ENCODE results near the gene WAPL.
"Not testable (repeated sequence)": the region's sequence is repeated elsewhere in the genome, so short reads cannot be mapped to it uniquely, and the experiment has no call there.

WAPL gene, protein sequence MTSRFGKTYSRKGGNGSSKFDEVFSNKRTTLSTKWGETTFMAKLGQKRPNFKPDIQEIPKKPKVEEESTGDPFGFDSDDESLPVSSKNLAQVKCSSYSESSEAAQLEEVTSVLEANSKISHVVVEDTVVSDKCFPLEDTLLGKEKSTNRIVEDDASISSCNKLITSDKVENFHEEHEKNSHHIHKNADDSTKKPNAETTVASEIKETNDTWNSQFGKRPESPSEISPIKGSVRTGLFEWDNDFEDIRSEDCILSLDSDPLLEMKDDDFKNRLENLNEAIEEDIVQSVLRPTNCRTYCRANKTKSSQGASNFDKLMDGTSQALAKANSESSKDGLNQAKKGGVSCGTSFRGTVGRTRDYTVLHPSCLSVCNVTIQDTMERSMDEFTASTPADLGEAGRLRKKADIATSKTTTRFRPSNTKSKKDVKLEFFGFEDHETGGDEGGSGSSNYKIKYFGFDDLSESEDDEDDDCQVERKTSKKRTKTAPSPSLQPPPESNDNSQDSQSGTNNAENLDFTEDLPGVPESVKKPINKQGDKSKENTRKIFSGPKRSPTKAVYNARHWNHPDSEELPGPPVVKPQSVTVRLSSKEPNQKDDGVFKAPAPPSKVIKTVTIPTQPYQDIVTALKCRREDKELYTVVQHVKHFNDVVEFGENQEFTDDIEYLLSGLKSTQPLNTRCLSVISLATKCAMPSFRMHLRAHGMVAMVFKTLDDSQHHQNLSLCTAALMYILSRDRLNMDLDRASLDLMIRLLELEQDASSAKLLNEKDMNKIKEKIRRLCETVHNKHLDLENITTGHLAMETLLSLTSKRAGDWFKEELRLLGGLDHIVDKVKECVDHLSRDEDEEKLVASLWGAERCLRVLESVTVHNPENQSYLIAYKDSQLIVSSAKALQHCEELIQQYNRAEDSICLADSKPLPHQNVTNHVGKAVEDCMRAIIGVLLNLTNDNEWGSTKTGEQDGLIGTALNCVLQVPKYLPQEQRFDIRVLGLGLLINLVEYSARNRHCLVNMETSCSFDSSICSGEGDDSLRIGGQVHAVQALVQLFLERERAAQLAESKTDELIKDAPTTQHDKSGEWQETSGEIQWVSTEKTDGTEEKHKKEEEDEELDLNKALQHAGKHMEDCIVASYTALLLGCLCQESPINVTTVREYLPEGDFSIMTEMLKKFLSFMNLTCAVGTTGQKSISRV (N-terminal part only)

DNA sequence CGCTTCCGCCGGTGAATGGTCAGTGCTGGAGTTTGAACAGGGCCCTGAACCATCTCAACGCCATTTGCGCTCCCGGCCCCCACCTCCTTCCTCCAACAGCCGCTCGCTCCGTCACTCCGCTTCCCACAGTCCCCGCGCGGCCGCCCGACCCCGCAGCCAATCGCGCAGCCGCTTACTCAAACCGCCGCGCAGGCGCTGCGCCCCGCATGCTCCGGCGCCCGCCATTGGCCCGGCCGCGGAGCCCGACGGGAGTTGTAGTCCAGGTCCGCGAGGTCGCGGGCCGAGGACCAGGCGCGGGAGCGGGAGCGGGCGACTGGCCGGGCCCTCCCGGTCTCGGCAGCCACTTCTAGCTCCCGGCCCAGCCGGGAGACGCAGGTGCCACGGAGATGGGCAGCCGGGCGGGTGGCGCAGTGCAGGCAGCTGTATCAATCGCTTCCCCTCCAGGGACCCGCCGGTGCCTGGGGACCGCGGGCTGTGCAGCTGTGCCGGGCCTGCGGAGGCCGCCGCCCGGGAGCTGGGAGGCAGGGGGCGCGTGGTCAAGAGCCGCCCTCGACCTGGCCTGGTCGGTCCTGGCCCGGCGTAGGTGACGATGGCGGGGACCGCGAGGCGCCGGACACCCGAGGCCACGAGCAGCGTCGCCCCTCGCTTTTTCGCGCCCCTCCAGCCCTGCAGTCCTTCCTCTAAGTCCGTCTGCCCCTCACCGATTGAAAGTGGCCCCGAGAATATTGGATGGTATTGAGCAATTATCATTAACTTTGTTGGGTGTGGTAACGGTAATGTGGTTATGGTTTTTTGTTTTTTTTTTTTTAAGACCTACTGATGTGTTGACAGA is at the start of gene WAPL:
Gene WAPL (minus strand): TSS at position 115 of the 832 bp plus-strand sequence. CDS start 3,723 bp downstream, outside the sequence.
- peak; percentile 88 for DNase-seq (ENCODE audit: low read depth, low spot score)

DNA sequence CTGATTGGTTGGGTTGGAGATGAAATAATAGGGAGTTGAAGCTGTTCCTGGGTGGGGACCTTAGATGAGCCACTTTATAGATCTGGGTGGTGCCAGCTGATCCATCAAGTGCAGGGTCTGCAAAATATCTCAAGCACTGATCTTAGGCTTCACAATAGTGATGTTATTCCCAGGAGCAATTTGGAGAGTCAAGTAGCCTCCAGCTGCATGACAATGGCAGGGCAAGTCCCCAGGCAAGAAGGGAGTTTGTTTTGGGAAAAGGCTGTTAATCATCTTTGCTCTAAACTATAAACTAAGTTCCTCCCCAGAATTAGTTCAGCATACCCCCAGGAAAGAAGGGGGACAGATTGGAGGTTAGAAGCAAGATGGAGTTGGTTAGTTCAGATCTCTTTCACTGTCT is 47.7 kb upstream of the WAPL start:
- DNase-seq (ENCODE audit: low read depth, low spot score) = no peak

DNA sequence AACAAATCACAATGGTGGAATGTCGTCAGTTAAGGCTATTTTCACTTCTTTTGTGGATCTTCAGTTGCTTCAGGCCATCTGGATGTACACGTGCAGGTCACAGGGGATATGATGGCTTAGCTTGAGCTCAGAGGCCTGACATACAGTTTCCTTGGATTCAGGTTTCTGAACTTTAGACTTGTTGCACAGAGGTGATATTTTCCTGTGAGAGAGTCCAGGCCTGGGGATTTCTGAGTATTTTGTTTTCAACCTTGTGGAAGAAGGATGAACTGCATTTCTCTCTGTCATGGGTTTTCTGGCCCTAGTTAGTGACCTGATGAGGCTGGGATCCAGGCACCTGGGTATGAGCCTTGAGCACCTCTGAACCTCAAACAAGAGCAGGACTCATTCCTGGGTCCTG is 44.9 kb upstream of the WAPL start:
- DNase-seq (ENCODE audit: low read depth, low spot score) = not testable (repeated sequence)

DNA sequence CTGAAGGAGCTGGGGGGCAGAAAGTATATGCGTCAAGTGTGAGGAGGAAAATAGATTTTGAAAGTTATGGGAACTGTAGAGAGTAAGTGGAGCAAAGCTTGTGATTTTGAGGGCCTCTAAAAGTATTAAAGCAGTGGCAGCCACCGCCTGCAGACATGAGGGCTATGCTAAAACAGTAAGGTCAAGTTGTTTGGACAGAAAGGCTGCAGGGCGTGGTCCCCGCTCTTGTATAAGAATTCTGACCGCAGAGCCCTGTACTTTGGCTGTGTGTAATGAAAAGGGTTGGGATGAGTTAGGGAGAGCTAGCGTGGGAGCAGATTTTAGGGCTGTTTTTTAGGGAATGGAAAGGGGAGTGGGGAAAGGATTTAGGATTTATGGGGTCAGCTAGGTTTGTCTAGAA is 41.7 kb upstream of the WAPL start:
- DNase-seq (ENCODE audit: low read depth, low spot score) = not testable (repeated sequence)

DNA sequence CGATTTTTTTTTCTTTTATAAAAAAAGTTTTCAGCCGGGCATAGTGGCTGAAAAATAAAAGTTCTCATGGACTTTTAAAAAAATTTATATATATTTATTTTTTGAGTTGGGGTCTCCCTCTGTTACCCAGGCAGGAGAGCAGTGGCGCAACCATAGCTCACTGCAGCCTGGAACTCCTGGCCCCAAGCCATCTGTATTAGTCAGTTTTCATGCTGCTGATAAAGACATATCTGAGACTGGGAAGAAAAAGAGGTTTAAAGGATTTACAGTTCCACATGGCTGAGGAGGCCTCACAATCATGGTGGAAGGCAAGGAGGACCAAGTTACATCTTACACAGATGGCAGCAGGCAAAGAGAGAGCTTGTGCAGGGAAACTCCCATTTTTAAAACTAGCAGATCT is 37.1 kb upstream of the WAPL start:
- DNase-seq (ENCODE audit: low read depth, low spot score) = not testable (repeated sequence)

DNA sequence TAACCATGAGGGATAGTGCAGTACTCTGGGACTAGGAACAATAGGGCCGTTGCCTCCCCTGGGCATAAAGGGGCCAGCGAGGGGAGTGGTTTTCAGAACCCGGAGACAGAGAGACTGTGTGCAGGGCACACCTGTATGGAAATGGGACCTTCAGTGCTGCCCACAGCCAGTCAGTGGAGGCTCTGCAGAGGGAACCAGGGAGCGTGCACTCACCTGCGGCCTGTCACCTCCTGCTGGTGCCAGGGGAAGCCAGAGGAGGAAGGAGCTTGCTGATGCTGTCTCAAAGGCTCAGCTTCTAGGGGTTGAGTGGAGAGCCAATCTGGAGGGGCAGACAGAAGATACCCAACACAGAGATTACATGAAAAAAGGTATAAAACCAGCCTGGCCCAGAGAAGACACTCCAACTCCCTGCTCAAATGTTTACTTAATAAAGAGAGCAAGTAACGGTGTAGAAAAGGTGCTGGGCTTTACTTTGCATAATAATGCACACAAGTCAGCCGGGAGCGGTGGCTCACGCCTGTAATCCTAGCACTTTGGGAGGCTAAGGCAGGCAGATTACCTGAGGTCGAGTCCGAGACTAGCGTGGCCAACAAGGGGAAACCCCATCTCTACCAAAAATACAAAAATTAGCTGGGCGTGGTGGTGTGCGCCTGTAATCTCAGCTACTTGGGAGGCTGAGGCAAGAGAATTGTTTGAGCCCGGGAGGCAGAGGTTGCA is 35.5 kb upstream of the WAPL start:
- no peak for DNase-seq (ENCODE audit: low read depth, low spot score)

DNA sequence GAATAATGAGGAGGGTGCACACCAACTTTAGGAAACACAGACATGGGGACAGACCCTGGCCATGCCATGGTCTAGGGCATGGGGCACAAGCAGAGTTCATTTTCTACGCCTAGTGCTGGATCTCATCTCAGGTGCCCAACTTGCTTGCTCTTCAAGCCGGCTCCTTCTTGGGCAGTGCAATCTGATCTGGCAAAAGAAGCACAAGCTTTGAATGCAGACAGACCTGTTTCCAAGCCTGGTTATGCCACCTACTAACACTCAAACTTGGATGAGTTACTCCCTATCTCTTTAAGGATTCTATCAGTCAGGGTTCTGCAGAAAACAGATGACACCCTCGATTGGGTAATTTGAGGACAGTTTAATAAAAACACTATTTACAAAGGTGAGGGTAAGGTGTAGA is 34.9 kb upstream of the WAPL start:
- DNase-seq (ENCODE audit: low read depth, low spot score) = no peak

DNA sequence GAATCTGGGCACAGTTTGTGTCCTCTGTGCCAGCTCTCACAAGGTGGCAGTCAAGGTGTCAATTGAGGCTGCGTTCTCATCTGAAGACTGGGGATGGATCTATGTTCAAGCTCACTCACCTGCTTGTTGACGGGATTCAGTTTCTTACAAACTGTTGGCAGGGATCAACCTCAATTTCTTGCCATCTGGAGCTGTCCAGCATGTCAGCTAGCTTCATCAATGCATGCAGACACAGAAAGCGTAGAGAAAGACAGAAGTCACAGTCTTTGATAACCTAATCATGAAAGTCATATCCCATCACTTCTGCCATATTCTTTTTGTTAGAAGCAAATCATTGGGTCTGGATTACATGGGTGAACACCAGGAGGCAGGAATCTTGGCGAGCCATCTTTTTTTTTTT is 32.0 kb upstream of the WAPL start:
- no peak for DNase-seq (ENCODE audit: low read depth, low spot score)

DNA sequence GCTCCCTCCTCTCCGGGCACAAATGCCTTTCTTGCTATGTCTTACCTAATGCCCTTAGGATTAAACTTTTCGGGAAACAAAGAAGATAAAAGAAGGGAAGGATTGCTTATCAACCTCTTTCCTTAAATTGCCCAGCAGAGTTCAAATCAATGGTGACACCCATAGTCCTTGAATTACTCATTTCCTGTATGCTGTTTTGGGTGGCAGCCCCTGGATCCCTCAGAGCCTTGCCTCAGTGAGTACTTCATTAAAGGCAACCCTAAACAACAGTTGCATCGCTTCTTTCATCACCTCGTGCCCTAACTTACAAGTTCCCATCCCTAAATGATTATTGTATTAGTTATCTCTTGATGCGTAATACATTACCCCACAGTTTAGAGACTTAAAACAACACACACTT is 31.6 kb upstream of the WAPL start:
- DNase-seq (ENCODE audit: low read depth, low spot score) = no peak

DNA sequence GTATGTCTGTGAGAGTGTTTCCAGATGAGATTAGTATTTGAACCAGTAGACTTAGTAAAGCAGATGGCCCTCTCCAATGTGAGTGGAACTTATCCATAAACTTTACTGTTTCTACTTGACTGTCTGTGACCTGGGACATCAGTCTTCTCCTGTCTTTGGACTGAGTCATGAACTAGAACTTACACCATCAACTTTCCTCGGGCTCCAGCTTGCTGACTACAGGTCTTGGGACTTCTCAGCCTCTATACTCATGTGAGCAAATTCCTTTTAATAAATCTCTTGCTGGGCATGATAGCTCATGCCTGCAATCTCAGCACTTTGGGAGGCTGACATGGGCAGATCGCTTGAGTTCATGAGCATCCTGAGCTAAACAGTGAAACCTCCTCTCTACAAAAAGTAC is 25.7 kb upstream of the WAPL start:
- DNase-seq (ENCODE audit: low read depth, low spot score) = no peak

DNA sequence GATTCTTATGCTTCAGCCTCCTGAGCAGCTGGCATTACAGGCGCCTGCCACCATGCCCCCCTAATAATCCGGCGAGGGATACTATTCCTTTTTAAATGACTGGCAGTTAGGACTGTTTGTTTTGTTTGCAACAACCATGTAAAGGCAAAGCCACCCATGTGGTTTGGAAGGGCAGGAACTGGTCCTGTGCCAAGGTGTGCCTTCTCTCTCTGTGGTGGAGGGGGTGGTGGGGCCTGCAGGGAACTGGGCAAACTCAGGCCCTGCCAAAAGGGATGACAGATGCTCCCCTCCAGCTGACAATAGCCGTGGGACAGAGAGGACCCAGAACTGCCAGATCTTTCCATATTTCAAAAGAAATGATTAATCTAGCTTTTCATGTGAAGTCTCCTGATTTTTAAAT is 23.5 kb upstream of the WAPL start:
- DNase-seq (ENCODE audit: low read depth, low spot score) = no peak

DNA sequence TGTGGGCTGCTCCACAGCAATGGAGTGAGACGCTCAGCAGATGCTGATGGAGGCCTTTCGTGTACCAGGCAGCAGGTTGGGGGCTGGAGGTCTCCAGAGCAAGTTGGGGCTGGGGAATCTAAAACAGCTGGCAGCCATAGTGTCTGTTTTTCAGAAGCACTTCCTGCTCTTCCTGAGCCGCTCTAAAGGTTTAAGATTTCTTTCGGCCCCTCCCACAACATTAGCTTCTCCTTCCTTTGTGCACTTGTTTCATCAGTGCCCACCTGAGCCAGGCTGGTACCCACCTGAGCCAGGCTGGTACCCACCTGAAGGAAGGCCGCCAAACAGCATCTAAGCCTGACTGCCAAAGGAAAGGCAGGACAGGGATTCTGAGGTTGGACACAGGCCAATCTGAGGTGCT is 18.4 kb upstream of the WAPL start:
- DNase-seq (ENCODE audit: low read depth, low spot score) = no peak

DNA sequence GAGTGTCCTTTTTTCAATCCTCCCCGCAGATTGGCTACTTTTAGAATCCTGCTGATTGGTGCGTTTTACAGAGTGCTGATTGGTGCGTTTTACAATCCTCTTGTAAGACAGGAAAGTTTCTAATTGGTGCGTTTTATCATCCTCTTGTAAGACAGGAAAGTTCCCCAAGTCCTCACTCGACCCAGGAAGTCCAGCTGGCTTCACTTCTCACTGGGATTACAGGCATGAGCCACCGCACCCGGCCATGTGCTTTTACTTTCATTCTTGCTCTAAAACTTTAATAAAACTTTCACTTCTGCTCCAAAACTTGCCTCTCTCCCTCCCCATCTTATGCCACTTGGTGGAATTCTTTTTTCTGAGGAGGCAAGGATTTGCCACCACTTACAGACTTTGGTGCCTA is 17.0 kb upstream of the WAPL start:
- DNase-seq (ENCODE audit: low read depth, low spot score) = no peak

DNA sequence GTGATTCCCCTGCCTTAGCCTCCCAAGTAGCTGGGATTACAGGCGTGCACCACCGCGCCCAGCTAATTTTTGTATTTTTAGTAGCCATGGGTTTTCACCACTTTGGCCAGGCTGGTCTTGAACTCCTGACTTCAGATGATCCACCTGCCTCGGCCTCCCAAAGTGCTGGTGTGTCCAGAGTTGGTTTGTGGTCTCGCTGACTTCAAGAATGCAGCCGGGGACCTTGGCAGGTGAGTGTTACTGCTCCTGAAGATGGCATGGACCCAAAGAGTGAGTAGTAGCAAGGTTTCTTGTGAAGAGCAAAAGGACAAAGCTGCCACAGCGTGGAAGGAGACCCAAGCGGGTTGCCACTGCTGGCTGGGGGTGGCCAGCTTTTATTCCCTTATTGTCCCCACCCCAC is 16.4 kb upstream of the WAPL start:
- not testable (repeated sequence) for DNase-seq (ENCODE audit: low read depth, low spot score)

DNA sequence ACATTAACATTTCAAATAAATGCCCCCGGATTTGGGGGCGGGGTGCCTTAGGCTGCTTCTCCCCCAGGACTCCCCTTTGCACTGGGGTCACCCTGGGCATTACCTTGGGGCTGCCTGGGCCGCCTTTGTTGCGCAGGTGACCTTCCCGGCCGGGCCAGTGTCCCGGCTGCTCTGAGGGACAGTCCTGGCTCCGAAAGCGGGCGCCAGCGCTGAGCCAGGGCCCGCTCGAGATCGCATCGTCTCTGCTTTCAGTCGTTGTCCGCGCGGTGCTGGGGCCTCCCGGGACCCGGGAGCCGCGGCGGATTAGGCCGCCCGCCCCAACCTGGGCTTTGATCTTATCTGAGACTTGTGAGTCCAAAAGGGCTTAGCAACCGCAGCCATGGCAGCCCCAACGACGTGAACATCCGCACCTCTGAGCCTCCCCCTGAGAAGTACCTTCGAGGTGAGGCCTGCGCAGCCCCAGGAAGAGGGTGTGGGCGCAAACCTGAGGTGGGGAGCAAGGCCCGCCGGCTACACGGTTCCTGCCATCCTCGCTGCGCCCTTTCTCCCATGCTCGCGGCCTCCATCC is 14.8 kb upstream of the WAPL start:
- DNase-seq (ENCODE audit: low read depth, low spot score) = peak; percentile 23

DNA sequence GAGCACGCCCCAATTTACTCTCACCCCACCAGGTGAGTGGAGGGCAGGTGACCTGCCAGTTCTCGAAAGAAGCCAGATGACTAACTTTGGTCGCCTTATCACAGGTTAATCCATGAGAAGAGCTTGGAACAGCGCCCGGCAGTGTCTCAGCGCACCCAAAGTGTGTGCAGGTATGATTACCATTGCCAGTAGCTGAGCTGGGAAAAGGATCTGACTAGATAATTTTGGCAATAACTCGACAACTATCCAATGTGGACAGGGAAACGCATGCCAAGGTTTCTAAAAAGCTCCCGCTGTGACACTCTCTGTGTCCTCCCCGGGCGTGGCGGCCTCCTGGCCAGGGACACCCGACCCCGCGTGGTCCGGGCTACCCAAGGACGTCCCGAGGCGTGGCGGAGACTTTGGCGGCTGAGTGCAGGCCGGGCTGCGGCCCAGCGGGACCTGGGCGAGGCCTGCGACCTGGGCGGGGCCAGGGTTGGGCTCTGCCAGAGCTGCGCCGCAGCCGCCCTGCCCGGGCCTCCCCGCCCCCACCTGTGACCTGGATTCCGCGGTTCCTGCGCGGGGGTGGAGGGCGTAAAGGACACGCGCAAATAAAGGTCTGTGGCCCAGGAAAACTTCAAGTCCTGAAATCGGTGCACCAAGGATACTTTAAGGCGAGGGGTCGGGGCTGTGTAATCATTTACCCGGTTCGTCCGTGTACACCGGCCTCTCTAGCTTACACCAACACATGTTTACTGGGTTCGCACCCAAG is 13.7 kb upstream of the WAPL start:
- DNase-seq (ENCODE audit: low read depth, low spot score) = no peak

DNA sequence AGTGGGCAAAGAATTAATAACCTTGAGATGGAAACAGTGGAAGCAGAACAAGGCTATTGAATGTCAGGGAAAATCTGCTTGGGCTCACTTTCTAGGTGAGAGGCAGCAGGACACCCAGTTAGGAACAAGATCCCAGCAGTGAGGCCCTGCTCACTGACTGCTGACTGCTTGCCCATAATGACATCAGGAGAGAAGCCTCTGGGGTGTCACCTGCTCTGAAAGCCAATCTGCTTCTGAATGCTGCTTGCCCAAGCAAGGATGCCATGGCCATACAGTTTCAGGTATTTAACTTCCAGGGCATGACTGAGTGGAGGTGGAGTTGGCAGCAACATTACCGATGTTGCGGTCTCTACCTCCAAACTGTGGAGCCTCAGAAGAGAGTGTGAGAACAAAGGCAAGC is 11.7 kb upstream of the WAPL start:
- DNase-seq (ENCODE audit: low read depth, low spot score) = no peak

DNA sequence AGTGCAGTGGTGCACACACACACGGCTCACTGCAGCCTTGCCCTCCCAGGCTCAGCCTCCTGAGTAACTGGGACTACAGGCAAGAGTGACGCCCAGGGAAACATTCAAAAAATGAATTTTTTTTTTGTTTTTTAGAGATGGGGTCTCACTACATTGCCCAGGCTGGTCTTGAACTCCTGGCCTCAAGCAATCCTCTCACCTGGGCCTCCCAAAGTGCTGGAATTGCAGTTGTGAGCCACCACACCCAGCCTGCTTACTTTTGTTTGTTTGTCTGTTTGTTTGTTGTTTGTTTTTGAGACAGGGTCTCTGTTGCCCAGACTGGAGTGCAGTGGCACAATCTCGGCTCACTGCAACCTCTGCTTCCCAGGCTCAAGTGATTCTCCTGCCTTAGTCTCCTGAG is 7.1 kb upstream of the WAPL start:
- not testable (repeated sequence) for DNase-seq (ENCODE audit: low read depth, low spot score)

DNA sequence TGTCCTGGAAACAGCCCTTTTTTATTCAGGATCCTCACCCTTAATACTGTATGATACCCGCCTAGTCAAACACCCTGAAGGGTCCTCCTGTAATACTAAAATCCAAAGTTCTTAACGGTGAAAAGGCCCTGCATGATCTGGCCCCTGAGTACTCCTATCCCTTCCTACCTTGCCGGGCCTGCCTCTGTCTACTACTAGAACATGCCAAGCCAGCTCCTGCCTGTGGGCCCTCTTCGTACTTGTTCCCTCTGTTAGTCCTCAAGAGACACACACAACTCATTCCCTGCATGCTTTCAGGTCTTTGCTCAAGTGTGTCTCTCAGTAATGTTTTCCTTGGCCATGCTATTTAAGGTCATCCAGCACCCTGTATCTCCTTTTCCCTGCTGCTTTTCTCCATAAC is 5.0 kb upstream of the WAPL start:
- no peak for DNase-seq (ENCODE audit: low read depth, low spot score)

DNA sequence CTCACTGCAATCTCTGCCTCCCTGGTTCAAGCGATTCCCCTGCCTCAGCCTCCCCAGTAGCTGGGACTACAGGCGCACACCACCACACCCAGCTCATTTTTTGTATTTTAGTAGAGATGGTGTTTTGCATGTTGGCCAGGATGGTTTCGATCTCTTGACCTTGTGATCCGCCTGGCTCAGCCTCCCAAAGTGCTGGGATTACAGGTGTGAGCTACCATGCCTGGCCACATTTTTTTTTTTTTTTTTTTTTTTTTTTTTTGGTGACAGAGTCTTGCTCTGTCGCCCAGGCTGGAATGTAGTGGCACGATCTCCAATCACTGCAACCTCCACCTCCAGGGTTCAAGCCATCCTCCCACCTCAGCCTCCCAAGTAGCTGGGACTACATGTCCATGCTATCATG is 4.1 kb upstream of the WAPL start:
- DNase-seq (ENCODE audit: low read depth, low spot score) = not testable (repeated sequence)
